NCI-H69 (cell line): Measurements from ENCODE around the gene COPZ1.

Source experiments
- DNase-seq: peaks from one replicate; lab custom pipeline; 2025; lab: John Stamatoyannopoulos, UW

COPZ1 gene

DNA sequence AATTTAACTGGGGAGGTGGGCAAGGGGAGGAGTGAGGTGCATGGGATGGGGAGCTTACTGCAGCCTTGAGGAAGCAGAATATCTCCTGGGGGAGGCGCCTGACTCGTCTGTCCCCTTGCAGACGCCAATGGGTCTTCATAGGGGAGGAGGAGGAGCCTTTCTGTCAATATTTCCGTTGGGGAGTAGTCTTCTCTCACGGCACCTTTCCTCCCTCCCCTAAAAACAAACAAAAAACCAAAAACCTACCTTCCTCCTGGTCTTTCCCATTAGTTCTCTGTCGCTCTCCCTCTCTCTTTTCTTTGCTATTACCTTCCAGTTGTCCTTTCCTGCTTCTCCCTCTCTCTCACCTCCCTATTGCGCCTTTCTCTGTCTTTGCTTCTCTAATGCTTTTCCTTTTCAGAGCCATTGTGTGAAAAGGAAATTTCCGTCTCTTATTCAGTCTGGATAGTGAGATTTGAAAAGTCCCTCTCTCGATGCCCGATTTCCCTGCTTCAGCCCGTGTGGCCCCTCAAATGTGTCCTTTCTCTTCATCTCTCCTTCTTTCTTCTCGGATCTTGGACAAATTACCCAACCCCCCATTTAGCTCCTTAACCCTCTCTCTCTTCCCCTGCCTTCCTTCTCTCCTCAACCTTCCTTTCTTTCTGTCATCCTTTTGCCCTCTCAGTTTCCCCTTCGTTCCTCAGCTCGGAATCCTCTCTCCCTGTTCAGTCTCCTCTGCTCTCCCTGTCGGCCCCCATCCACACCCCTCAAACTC, 33.4 kb downstream of the COPZ1 start:
- peak; percentile 96 for DNase-seq

DNA sequence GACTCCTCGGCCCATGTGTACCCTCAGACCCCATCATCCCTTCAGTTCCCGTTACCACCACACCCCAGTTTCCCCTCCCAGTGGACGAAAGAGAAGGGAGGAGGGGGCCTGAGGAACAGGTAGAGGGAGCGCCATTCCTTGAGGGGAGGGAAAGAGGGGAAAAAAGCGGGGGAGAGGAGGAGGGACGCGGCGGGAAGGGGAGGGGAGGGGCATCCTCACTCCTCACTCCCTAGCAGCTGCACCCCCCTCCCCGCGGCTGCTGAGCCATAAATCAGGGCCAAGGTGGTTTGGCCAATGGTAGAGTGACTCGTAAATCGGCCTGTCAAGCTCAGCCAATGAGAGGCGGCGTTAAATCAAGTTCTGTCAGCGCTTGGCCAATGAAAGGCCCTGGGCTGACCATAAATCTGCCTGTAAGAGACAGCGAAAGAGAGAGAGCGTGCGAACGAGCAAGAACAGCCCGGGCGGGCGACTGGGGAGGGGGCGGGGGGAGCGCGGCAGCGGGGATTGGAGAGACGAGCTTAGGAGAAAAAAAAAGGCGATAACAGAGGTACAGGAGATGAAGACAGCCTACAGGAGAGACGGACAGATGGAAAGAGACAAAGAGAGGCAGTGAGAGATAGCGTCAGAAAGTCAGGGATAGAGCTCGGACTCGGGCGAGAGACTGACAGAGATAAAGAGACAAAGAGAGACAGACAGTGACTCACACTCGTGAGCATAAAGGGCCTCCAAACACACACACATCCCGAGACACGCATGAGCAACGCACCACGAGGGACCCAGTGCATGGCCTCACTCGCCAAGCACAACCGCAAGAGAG, 34.2 kb downstream of the COPZ1 start:
- DNase-seq: peak; percentile 100

DNA sequence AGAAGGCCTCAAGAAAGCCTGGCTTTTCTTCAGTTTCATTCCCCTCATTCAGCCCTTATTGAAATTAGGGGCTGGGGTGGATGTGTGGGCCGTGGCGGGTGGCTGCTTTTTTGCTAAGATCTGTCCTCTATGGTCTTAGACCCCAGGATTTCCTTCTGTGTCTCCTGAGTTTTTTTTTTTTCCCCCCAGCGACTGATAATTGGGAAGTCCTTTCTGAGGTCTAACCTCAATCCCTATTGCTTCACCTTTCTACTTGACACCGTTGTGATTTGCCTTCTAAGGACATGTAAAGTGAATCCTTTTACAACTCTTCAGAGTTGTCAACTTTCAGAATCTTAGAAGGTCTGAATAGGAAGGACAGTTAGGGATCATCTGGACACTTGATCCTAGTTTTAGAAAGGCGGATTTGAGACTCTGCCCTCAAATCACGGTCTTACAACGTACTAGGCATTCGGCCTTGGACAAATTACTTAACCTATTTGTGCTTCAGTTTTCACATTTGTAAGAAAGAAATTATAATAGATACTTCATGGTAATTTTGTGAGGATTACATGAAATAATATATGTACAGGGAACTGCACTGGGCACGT, 34.9 kb downstream of the COPZ1 start:
- peak; percentile 64 for DNase-seq

DNA sequence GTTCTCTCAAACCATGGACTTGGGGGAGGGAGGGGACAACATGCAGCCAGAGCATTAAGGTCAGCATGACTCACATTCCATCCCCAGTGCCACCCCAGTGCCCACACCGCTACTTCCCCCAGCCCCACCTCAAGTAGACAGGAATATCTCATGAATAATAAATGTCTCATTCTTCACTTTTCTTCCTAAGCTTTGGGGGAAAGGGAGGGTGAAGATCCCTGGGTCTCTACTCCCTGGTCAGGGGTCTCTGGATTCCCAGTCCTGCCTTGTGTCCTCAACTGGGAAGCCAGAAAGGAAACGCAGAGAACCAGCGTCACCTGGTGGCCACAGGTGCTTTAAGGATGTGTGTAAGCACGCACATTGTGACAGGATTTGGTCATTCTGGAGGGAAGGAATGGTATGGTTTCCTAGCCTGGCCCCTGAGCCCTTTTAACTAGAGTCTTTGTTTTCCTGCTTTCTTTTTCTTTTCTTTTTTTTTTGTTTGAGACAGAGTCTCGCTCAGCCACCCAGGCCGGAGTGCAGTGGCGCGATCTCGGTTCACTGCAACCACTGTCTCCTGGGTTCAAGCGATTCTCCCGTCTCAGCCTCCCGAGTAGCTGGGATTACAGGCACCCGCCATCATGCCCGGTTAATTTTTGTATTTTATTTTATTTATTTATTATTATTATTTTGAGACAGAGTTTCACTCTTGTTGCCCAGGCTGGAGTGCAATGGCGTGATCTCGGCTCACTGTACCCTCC, 36.0 kb downstream of the COPZ1 start:
- peak; percentile 93 for DNase-seq

DNA sequence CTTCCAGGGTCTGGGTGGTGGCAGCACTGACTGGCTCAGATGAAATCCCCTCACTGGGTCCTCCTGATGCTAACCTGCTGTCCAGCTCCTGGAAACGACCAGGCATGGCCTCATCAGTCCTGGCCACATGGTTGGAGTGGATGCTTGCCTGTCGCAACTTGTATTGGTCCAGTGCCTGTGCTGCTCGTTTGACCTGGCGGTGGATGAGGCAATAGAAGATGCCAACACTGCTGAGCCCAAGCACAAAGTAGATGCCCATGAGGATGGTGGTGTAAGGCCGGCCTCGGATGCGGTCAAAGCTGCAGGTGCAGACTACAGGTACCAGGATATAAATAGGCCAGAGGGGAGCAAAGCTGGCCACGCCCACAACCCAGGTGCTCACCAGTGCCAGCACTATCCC, 38.1 kb downstream of the COPZ1 start:
- no peak for DNase-seq

DNA sequence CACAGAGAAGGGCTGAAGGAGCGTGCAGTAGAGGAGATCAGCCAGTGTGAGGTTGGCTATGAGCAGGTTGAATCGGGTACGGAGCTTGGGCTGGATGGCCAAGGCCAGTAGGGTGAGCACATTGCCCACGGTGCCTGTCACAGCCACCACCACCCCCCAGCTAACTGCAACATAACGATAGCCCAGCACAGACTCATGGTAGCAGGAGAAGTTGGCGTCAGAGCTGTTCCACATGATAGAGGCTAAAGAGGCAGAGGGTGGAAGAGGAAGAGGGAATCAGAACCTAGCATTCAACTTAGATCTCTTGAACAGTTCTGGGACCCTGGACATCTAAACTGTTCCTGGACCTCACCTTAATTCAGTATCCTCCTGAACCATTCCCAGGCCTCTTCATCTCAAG, 38.7 kb downstream of the COPZ1 start:
- no peak for DNase-seq

DNA sequence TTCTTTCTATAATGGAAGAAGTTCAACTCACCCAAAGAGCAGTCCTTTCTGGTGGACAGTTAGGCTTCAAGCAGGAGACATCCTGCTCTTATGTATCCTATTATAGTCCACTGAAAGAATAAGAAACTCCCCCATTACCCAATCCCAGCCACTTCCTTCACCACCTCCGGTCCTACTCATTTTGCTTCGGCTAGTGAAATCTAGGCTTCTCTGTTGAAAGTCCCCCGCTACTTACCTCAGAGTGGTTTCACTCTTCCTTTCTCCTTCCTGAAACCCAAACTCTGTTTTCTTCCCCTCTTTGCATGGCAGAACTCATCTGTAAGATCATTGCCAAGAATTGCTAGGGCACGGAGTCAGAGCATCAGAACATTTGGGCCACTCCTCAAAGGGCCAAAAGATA, 39.5 kb downstream of the COPZ1 start, which contains the start of gene GPR84:
Gene GPR84 (minus strand): TSS at position 74 of the 400 bp plus-strand sequence. CDS start 635 bp downstream, outside the sequence.
- DNase-seq: no peak

DNA sequence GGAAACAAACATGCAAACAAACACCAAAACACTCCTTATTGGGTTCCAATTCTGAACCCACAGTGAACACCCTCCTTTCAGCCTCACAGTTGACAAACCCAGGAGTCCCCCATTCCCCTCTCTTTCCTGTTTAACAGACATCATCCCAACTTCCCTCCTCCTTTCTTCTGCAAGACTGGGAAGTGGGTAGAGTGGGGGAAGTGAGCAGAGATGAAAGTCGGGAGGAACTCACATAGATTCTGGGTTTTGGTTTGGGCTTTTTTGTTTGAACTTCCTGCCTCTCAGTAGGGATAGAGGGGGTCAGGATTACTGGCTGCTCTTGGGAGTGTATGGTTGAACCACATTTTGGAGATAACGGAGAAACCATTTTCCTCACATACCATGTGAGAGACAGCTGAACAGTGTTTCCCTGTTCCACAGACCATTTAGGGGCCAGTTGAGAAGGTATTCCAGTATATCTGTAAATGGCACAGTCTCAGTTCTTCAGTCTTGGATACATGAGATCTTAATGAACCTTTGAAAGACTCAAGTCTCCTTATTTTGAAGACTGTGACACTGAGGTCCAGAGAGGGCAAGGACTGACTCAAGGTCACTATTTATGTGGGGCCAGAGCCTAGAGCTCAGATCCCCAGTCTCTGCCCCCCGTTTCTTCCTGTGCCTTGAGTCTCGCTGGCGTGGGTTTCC, 43.2 kb downstream of the COPZ1 start:
- no peak for DNase-seq

DNA sequence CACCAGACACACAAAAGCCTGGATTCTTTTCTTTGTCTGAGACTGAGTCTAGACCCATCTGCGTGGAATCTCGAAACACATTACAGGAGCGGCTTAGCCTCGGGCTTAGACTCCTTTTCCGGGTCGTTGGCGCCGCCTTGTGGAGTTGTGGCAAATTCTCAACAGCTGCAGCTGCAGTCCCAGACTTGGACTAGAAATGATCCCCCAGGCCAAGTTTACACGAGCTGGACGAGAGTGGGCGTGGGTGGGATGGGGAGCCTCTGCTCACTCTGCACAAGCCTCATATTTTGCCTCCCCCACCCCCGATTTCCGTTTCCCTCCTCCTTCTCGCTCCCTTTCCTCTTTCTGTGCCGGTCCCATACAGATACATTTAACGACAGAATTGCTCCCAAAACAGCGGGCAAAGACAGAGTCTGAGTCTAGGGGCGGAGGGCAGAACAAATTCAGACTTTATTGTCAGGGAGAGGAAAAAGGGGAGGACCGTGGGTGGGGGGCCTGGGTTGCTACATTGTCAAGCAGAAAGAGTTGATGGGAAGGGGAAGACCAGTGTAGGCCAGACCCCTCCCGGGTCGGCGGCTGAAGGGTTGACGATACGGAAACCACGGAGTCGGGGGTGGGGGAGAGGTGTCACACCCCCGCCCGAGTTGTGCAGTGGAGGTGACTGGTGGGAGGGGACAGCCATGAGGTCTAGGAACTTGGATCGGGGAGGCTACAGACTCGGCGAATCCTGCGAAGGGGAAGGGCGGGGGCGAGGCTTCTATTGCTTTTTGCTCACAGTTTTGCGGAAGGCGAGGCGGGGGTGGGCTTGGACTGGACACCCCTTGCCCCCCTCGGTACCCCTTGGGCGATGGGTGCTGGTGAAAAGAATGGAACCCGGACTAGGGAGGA, 44.0 kb downstream of the COPZ1 start:
- DNase-seq: peak; percentile 94

DNA sequence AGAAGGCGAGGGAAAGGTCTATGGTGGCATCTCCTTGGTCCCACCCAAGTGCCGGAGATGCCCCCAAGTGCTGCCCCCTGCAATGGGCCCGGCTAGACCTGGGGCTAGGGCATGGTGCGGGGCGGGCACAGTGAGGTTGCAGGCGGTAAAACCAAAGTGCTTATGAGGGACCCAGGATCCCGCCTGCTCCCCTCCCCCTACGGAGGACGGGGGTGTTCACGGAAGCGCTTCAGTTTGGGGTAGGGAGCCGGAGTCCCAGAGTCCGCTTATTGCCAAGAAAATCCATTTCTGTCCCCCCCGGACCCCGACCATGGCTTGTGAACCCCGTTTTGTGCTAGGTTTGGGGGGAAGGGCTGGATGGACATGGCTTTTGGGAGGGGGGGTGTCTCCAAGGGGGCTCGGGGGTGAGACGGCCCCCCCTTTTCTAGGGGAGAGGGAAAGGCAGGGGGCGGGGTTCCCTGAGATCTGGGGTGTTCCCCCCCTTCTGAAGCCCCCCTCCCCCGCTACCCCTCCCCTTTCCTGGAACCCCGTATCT, 44.7 kb downstream of the COPZ1 start:
- DNase-seq: no peak

DNA sequence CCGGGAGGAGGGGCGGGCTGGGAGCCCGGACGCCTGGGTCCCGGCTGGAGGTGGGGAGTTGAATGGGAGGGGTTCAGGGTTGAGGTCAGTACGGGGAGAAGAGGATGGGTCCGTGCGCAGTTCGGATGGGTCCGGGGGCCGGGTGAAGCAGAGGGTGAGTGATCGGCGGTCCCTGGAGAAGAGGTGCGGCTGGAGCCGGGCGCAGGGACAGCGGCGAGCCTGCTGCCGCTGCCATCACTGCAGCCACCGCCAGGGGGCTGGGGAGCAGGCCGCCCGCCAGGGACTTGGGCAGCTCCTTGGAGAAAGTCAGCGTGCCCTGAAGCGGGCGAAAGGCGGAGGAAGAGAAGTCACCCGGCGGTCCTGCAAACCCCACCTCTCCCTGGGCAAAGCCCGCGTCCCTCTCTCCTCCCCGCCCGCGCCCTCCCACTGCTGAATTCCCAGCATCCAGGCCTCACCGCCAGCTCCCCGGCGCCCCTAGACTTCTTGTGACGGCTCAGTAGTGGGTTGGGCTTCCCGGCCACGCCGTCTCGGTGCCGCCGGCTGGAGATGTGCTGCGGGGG, 45.3 kb downstream of the COPZ1 start:
- DNase-seq: peak; percentile 72

DNA sequence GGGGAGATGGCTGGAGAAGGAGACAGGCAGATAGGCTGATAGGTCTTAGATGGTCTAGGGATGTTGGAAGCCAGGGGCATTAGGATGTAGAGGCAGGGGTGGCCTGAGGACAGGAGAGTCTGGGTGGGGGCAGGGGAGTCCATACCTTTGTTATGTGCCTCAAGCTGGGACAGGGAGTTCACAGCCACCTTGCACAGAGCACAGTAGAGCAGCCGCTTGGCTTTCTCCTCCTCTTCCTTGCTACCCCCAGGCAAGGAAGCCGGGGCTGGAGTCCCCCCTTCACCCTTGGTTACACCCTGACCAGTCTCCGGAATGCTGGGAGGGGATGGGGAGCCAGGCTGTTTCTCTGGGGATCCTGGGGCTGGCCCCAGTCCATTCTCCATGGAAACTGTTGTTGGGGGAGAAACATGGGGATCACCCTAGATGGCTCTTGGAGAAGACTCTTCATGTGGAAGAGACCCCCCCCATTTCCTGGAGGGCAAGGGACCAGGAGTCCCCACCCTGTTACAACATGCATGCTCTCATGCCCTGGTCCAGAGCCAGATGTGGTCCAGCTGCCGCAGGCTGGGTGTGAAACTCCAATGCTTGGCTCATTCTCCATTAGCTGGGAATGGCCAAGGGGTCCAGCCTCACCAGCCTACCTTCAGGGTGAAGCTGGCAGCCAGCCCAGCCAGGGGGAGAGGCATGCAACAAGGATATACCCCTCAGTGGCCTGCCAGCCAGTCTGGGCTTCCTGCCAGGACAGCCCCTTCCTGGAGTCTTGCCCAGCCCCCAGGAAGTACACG, 46.6 kb downstream of the COPZ1 start:
- DNase-seq: peak; percentile 98

DNA sequence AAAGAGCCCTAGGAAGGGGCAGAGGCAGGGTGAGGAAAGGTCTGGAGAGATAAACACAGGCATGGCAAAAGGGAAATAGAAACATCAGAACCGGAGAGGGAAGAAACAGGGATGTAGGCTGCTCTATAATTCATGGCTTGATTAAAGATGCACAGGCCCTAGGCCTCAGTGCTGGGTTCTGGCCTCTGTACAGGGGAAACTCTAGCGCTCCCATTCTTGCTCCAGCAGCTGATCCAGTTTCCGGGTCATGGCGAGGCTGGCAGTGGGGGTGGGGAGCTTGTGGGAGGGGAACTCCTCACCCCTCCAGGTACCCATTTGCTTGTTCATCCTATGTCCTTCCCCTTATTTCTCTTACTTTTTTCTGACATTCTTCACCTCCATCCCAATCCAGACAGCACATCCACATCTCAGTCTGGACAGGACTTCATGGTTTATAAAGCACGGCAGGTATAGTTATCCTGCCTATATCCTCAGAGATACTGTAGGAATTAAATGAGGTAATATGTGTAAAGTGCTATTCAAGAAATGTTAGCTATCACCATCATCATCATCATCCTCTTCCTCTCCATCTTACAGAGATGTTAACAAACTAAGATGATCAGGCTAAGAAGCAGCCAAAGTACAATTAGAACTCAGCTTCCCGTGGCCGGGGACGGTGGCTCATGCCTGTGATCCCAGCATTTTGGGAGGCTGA, 47.3 kb downstream of the COPZ1 start:
- DNase-seq: no peak

DNA sequence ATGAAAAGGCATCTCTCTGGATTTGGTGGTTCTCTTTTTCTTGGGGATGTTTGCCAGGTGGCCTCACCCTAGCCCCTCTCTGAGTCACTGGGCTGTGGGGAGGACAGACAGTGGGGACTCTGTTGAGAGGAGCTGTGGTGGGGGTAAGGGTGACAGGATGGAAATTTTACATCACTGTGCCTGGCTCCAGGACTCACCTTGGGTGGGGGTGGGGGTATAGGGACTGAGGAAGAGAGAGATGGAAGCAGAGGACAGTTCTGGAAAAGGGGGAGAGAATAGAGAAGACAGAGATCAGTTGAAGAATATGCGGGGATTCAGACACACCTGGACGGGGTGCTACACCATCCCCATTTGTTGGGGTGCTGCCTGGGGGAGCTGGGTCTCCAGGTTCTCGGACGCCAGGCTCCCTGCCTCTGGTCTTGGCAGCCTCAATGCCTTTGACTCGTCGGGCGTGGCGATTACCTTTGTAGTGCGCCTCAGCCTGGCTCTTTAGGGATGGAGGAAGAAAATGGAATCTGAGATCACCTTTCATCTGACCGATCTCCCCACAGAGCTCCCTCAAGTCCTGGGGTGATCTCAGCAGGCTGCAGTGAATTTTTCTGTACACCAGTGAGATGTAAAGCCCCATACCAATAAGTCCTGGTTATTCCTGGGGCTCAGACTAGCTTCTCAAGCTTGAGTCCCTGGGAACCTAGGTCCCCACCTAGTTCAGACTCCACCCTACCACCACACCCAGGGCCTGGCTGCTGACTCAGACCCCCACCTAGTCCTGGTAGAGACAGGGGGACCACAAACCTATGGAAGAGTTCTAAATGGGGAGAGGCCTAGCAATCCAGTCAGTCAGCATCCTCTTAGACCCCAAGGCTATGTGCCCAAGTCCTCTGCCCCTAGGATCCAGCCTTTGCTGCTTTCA, 49.0 kb downstream of the COPZ1 start:
- peak; percentile 87 for DNase-seq

DNA sequence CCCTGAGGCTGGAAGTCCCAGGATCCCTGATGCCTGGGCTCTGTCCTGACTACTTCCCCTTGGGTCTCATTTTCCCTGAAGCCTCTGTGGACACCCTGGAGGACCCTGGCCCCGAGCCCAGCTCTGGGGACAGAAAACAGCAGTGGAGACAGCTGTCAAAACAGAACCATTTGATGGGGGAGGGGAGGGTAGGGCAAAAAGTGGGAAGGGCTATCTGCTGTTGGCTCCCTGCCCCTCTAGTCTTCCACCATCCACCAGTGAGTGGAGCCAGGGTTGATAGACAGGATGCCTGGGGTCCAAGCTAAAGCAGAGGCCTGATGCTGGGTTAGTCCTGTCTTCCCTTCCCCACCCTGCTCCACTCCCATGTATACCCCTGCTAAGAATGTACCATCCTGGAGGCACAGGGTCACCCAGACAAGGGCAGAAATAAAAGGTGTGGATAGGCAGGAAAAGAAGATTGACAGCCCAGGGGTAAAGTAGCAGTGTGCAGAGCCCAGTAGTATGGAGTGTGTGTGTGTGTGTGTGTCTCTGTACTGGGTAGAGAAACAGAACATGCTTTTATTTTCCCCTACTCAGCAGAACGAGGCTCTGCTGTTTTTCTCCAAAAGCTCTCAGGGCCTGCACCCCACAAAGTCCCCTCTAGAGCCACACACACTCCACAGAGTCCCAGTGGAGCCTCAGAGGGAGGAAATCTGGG, 49.8 kb downstream of the COPZ1 start:
- DNase-seq: peak; percentile 94

DNA sequence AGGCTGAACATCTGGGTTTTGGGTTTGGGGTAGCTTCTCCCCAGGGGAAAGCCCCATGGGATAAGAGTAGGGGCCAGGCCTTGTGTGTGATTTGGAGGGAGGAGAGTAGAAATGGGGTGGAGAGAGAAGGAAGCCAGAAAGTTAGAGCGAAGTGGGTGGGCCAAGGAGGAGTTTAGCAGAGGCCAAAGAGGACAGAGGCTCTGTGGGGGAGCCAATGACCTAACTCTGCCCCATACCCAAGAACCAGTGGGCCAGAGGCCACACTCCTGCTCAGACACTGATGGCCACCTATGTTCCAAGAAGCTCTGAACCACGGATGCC, 50.3 kb downstream of the COPZ1 start:
- DNase-seq: no peak

DNA sequence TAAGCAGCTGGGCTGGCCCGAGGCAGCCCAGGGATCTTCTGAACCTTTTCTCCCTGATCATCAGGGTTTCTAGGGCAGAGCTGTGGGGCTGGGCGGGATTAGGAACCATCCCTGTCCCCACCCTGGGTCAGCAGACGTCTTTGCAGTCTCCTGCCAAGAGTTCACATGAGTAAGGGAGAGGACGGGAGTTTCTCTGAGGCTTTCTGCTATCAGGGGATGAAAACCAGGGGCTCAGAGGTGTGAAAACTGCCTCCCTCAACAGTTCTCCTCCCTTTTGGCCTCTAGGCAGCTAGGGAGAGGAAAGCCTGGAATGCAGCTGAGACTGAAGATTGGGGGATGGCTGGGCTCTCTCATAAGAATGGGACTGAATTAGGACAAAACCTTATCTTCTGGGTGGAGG, 51.7 kb downstream of the COPZ1 start:
- DNase-seq: no peak
